ENCODE results near the gene ZC3HAV1L. TPM values are rescaled to one million over a fixed set of nuclear protein-coding genes. Genes with fewer than 3 reads are reported as not detected.

The ZC3HAV1L gene
- total RNA-seq, 1 experiment from 2014 or later, result 27.3 TPM

DNA sequence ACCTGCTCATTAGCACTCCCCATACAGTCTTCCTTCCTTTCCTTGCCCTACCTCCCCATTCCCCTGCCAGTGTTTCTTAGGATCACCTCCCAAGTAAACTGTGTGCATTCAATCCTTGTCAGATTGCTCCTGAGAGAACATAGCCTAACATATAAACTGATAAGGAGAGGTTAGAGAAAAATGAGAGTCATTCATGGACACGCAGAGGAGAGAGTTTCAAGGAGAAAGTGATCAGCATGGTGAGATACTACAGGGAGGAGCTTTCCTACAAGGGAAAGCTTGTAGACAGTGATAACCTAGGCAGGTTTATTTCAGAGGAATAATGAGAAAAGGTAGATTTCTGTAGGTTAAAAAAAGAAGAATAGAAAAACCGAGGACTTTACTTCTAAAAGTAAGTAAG lies 2.8 kb upstream of the ZC3HAV1L start:
- ChIA-PET CTCF (no interaction called here), POLR2A (interaction anchor here (0.6 kb wide), 1 partner anchor 13 kb away, joined by 8 read pairs; no protein-coding TSS in a partner anchor)
- Histone ChIP-seq H3K27ac (ENCODE audit: low read length) (no peak overlapping the region), H3K27me3 (ENCODE audit: control insufficient read depth, insufficient read depth, low read length) (no peaks in the 10 kb centered on the region), H3K36me3 (ENCODE audit: control insufficient read depth, insufficient read depth, low read length) (peaks cover 1% of the 10 kb centered on the region; the same call in 1 of the 2 replicates), H3K9me3 (ENCODE audit: control insufficient read depth, insufficient read depth, low read depth, low read length) (no peaks in the 10 kb centered on the region), H3K4me1 (ENCODE audit: control insufficient read depth, insufficient read depth, low read length) (peaks cover 15% of the 10 kb centered on the region), H3K4me3 (ENCODE audit: low read depth in 2 of 2, low read length in 2 of 2) (no peak overlapping the region)
- in situ Hi-C loops (cut with HindIII; ENCODE audit: low pct_unique_long_range_greater_than_20kb, low sequenced_read_pairs) (no loop called here), intact Hi-C loops (cut with micrococcal nuclease; ENCODE audit: unreplicated experiment) (no loop called here)
- no peak for DNase-seq (ENCODE audit: low read depth, low spot score)
- ATAC-seq, result no peak
- TF ChIP-seq, protein P1, sequence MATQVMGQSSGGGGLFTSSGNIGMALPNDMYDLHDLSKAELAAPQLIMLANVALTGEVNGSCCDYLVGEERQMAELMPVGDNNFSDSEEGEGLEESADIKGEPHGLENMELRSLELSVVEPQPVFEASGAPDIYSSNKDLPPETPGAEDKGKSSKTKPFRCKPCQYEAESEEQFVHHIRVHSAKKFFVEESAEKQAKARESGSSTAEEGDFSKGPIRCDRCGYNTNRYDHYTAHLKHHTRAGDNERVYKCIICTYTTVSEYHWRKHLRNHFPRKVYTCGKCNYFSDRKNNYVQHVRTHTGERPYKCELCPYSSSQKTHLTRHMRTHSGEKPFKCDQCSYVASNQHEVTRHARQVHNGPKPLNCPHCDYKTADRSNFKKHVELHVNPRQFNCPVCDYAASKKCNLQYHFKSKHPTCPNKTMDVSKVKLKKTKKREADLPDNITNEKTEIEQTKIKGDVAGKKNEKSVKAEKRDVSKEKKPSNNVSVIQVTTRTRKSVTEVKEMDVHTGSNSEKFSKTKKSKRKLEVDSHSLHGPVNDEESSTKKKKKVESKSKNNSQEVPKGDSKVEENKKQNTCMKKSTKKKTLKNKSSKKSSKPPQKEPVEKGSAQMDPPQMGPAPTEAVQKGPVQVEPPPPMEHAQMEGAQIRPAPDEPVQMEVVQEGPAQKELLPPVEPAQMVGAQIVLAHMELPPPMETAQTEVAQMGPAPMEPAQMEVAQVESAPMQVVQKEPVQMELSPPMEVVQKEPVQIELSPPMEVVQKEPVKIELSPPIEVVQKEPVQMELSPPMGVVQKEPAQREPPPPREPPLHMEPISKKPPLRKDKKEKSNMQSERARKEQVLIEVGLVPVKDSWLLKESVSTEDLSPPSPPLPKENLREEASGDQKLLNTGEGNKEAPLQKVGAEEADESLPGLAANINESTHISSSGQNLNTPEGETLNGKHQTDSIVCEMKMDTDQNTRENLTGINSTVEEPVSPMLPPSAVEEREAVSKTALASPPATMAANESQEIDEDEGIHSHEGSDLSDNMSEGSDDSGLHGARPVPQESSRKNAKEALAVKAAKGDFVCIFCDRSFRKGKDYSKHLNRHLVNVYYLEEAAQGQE (IDR thresholded peaks at IDR 0.05; ENCODE audit: insufficient read depth in 1 of 2, low read depth in 2 of 2, low read length in 1 of 2), result no peak
- no peak for TF ChIP-seq POLR2AphosphoS5 (IDR thresholded peaks at IDR 0.05; ENCODE audit: low read depth, low read length)
- TF ChIP-seq TCF7L2 (IDR thresholded peaks at IDR 0.05; ENCODE audit: low read depth, low read length), result no peak
- TF ChIP-seq, protein P2, sequence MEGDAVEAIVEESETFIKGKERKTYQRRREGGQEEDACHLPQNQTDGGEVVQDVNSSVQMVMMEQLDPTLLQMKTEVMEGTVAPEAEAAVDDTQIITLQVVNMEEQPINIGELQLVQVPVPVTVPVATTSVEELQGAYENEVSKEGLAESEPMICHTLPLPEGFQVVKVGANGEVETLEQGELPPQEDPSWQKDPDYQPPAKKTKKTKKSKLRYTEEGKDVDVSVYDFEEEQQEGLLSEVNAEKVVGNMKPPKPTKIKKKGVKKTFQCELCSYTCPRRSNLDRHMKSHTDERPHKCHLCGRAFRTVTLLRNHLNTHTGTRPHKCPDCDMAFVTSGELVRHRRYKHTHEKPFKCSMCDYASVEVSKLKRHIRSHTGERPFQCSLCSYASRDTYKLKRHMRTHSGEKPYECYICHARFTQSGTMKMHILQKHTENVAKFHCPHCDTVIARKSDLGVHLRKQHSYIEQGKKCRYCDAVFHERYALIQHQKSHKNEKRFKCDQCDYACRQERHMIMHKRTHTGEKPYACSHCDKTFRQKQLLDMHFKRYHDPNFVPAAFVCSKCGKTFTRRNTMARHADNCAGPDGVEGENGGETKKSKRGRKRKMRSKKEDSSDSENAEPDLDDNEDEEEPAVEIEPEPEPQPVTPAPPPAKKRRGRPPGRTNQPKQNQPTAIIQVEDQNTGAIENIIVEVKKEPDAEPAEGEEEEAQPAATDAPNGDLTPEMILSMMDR (IDR thresholded peaks at IDR 0.05), result no peak
- TF ChIP-seq SIN3A (IDR thresholded peaks at IDR 0.05; ENCODE audit: borderline replicate concordance, insufficient read depth, low read depth, low read length), result no peak
- BruUV-seq (replicated peaks), result no TSS peak

DNA sequence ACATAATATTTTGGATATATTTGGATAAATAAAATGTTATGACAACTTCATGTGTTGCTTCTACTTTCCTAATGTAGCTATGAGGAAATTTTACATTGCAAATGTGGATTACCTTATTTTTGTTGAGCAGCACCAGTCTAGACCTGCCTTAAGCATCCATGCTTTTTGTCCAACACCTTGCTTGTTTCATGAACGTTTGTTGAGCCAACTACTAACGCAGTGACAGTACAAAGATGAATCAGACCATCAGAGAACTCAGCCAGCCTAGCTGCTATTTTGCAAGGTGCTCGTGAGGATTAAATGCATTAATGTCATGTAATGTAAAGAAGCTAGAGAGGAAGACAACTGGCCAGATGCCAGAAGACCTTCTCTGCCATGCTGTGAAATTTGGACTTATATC lies 1.1 kb upstream of the ZC3HAV1L start:
- ATAC-seq (no peak), DNase-seq (ENCODE audit: low read depth, low spot score) (no peak)
- no peaks in the 10 kb centered on the region for H3K9me3 ChIP-seq (ENCODE audit: control insufficient read depth, insufficient read depth, low read depth, low read length)
- H3K27me3 ChIP-seq (ENCODE audit: control insufficient read depth, insufficient read depth, low read length), result no peaks in the 10 kb centered on the region
- ChIA-PET CTCF (interaction anchor here (1.0 kb wide), 1 partner anchor 20 kb away, joined by 3 read pairs; no protein-coding TSS in a partner anchor), POLR2A (no interaction called here)
- TF ChIP-seq, protein P2 (IDR thresholded peaks at IDR 0.05), result no peak
- TF ChIP-seq SIN3A (IDR thresholded peaks at IDR 0.05; ENCODE audit: borderline replicate concordance, insufficient read depth, low read depth, low read length) (no peak), TCF7L2 (IDR thresholded peaks at IDR 0.05; ENCODE audit: low read depth, low read length) (no peak), POLR2AphosphoS5 (IDR thresholded peaks at IDR 0.05; ENCODE audit: low read depth, low read length) (no peak)
- TF ChIP-seq, protein P1 (IDR thresholded peaks at IDR 0.05; ENCODE audit: insufficient read depth in 1 of 2, low read depth in 2 of 2, low read length in 1 of 2), result no peak
- intact Hi-C loops (cut with micrococcal nuclease; ENCODE audit: unreplicated experiment) (no loop called here), in situ Hi-C loops (cut with HindIII; ENCODE audit: low pct_unique_long_range_greater_than_20kb, low sequenced_read_pairs) (no loop called here)
- no TSS peak for BruUV-seq (replicated peaks)
- H3K4me1 ChIP-seq (ENCODE audit: control insufficient read depth, insufficient read depth, low read length), result peaks cover 15% of the 10 kb centered on the region
- no peak overlapping the region for H3K4me3 ChIP-seq (ENCODE audit: low read depth in 2 of 2, low read length in 2 of 2)
- no peak overlapping the region; the same call in 1 of the 2 replicates for H3K27ac ChIP-seq (ENCODE audit: low read length)
- H3K36me3 ChIP-seq (ENCODE audit: control insufficient read depth, insufficient read depth, low read length), result peaks cover 6% of the 10 kb centered on the region
